Ishikawa (cell line): Measurements from ENCODE around the gene SBF2.

Experiments used
- CEBPB ChIP-seq: IDR thresholded peaks from 2 replicates; pipeline ENCODE4 v1.6.1; 2012
- CREB1 ChIP-seq: IDR thresholded peaks from 2 replicates; pipeline ENCODE4 v1.6.1; 2012; ENCODE audit warnings: low read depth
- EGR1 ChIP-seq: IDR thresholded peaks from 2 replicates; pipeline ENCODE4 v1.6.1; 2012
- EP300 ChIP-seq: IDR thresholded peaks from 2 replicates; pipeline ENCODE4 v1.6.1; 2012; ENCODE audit warnings: borderline replicate concordance
- FOXM1 ChIP-seq: IDR thresholded peaks from 2 replicates; pipeline ENCODE4 v1.6.1; 2012; ENCODE audit warnings: low read depth, borderline replicate concordance
- NFIC ChIP-seq: IDR thresholded peaks from 2 replicates; pipeline ENCODE4 v1.6.1; 2012
- RAD21 ChIP-seq: IDR thresholded peaks from 2 replicates; pipeline ENCODE4 v1.6.1; 2012; ENCODE audit warnings: low read depth
- TAF1 ChIP-seq: IDR thresholded peaks from 2 replicates; pipeline ENCODE4 v1.6.1; 2012; ENCODE audit warnings: low read depth, mild to moderate bottlenecking
- TCF12 ChIP-seq: IDR thresholded peaks from 2 replicates; pipeline ENCODE4 v1.6.1; 2012; ENCODE audit warnings: low read depth
- TEAD4 ChIP-seq: IDR thresholded peaks from 2 replicates; pipeline ENCODE4 v1.6.1; 2012
- YY1 ChIP-seq: IDR thresholded peaks from 2 replicates; pipeline ENCODE4 v1.6.1; 2012; ENCODE audit warnings: low read depth
- ZBTB7A ChIP-seq: IDR thresholded peaks from 2 replicates; pipeline ENCODE4 v1.6.1; 2012; ENCODE audit warnings: low read depth
- TF ChIP-seq, protein P1 (sequence below): IDR thresholded peaks from 2 replicates; pipeline ENCODE4 v1.6.1; 2012; ENCODE audit warnings: low read depth, mild to moderate bottlenecking
- TF ChIP-seq, protein P2 (sequence below): IDR thresholded peaks from 2 replicates; pipeline ENCODE4 v1.6.1; 2012
- TF ChIP-seq, protein P3 (sequence below): IDR thresholded peaks from 2 replicates; pipeline ENCODE4 v1.6.1; 2012

Gene SBF2

DNA sequence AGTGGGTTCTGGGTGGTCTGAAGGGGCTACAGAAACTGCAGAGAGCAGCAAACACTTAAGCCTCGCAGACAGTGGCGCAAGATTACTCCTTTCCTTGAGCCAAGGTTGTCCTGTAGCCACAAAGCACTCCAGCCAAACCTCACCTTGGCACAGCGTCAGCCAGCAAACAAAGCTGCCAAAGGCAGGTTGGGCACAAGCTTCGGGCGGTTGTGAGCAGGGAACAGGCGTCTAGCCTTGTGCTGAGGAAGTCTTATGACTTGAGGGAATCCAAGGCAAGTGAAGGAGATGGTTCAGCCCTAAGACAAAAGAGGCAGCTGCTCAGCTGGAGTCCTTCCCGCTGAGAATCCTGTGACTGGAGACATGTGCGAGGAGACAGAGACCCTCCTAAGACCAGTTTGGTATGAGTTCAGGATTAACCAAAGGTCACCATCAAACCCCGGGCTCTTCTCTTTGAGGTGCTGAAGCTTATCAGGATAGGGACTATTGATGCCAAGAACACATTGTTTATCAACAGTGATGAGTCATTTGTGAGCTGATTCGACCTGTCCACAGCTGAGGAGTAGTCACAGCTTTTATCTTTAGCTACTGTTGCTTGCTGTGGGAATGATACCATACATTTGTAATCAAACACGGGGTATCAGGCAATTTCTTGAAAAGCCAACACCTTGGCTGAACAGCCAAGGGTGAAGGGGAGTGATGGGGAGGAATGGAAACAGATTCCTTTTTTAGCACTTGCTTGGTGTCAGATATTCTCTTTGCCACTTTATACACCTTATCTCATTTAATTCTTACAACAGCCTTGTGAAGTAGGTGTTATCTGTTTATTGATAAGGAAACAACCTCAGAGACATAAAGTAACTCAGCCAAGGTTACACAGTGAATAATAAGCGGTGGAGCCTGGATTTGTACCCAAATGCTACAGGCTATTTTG lies 15.4 kb upstream of the SBF2 start:
- TF ChIP-seq TCF12 (no peak), EGR1 (no peak), YY1 (no peak), FOXM1 (no peak), RAD21 (no peak), TEAD4 (no peak), CREB1 (no peak)
- TF ChIP-seq, protein P1, sequence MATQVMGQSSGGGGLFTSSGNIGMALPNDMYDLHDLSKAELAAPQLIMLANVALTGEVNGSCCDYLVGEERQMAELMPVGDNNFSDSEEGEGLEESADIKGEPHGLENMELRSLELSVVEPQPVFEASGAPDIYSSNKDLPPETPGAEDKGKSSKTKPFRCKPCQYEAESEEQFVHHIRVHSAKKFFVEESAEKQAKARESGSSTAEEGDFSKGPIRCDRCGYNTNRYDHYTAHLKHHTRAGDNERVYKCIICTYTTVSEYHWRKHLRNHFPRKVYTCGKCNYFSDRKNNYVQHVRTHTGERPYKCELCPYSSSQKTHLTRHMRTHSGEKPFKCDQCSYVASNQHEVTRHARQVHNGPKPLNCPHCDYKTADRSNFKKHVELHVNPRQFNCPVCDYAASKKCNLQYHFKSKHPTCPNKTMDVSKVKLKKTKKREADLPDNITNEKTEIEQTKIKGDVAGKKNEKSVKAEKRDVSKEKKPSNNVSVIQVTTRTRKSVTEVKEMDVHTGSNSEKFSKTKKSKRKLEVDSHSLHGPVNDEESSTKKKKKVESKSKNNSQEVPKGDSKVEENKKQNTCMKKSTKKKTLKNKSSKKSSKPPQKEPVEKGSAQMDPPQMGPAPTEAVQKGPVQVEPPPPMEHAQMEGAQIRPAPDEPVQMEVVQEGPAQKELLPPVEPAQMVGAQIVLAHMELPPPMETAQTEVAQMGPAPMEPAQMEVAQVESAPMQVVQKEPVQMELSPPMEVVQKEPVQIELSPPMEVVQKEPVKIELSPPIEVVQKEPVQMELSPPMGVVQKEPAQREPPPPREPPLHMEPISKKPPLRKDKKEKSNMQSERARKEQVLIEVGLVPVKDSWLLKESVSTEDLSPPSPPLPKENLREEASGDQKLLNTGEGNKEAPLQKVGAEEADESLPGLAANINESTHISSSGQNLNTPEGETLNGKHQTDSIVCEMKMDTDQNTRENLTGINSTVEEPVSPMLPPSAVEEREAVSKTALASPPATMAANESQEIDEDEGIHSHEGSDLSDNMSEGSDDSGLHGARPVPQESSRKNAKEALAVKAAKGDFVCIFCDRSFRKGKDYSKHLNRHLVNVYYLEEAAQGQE: no peak

DNA sequence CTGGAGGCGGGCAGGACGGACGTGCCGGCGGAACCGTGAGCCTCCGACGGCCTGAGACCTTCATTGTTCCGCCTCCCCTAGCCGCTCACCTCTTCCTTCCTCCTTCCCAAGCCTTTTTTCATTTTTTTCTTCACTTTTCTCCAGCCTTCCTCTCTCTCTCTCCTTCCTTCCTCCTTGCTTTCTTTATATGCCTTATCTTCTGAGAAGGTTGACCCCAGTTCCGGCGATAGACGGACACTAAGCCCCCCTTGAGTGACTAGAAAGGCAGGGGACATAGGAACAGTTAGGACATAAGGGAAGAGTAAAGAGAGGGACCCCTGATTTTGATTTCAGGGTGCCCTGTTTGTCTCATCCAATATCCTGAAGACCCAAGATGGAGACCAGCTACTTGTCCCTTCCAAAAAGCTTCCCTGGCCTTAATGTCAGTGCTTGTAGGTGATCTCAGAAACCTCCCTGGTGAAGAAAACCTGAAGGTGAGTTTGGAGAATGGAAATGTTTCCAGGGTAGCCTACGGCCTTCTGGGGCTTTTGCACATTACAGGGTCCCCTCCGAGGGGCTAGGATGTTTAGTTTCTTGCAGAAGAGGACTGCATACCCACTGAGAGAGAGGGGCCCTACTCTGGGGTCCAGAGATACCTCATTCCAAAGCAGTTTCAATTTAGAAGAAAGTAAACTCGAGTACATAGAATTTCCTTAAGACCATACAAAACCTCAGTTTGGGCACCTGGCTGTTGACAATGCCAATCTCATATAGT lies 14.4 kb upstream of the SBF2 start:
- TF ChIP-seq CEBPB: no peak
- no peak for TF ChIP-seq RAD21
- TF ChIP-seq, protein P2, sequence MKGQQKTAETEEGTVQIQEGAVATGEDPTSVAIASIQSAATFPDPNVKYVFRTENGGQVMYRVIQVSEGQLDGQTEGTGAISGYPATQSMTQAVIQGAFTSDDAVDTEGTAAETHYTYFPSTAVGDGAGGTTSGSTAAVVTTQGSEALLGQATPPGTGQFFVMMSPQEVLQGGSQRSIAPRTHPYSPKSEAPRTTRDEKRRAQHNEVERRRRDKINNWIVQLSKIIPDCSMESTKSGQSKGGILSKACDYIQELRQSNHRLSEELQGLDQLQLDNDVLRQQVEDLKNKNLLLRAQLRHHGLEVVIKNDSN: no peak
- TF ChIP-seq, protein P3, sequence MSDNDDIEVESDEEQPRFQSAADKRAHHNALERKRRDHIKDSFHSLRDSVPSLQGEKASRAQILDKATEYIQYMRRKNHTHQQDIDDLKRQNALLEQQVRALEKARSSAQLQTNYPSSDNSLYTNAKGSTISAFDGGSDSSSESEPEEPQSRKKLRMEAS: no peak
- TF ChIP-seq FOXM1: no peak
- no peak for TF ChIP-seq TEAD4
- TF ChIP-seq EP300: no peak
- TF ChIP-seq, protein P1: no peak
- no peak for TF ChIP-seq EGR1
- TF ChIP-seq ZBTB7A: no peak
- no peak for TF ChIP-seq TAF1
- TF ChIP-seq NFIC: no peak
- no peak for TF ChIP-seq YY1
- TF ChIP-seq CREB1: no peak
- TF ChIP-seq TCF12: no peak; the same call in 1 of the 2 replicates

DNA sequence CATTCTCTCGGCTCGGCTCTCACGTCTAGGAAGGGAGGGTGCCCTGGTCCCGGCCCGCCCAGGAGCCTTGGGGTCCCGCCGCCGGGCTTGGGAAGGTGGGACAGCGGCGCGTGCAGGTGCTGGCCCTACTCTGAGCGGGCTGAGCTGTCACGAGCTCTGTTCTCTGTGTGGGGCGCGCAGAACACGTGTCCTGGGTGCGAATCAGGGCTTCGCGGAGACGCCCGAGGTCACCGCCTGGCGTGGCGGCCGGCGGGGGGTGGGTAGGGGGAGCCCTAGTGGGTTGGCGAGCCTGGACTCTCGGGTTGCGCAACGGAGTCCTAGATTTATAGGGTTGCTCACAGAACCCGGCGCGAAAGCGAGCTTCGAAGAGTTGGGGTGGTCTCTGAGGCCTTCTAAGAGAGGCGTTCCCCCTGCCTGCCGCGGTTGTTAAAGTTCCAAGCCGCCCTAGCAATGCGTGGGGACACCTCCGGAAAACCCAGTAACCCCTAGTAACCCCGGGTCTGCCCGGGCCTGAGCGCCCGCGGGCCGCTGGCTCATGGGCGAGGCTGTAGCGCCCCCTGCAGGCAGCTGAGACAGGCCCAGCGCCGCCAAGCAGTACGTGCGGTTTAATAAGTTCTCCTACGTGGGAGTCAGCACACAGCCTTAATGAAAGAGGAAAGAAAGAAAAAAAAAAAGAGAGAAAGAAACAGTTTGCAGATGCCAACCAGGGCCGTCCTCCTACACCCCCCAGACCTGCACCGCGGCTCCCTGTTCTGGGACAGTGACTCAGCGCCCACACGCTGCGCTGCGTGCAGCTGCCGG lies 13.6 kb upstream of the SBF2 start:
- no peak; the same call in 1 of the 2 replicates for TF ChIP-seq ZBTB7A
- peak; percentile 65 for TF ChIP-seq NFIC
- TF ChIP-seq TCF12: peak; percentile 80; the same call in 1 of the 2 replicates
- TF ChIP-seq RAD21: peak; percentile 93
- TF ChIP-seq, protein P1: no peak
- TF ChIP-seq EGR1: no peak
- TF ChIP-seq EP300: peak; percentile 71; the same call in 1 of the 2 replicates
- TF ChIP-seq, protein P2: peak; percentile 59; the same call in 1 of the 2 replicates
- TF ChIP-seq YY1: peak; percentile 34
- 0 out of 2 replicates have a peak, but pooled peaks have one; percentile 19 for TF ChIP-seq FOXM1
- no peak for TF ChIP-seq TAF1
- no peak for TF ChIP-seq CREB1
- TF ChIP-seq, protein P3: peak; percentile 92
- peak; percentile 96 for TF ChIP-seq CEBPB
- peak; percentile 49 for TF ChIP-seq TEAD4
